H9 (cell line): ENCODE results near the gene DOCK11. TPM values are rescaled to one million over a fixed set of nuclear protein-coding genes. Genes with fewer than 3 reads are reported as not detected.

Source experiments
- DNase-seq: peaks from one replicate; pipeline ENCODE4 v3.0.0-alpha.2; 2017
- H2AFZ ChIP-seq: one replicate; pipeline ENCODE4 v1.6.1; 2013; ENCODE audit warnings: mild to moderate bottlenecking, low read length, control low read depth, moderate library complexity
- H2AK5ac ChIP-seq: 2 replicates; pipeline ENCODE4 v1.6.1; 2013; ENCODE audit warnings: low read length, control low read depth, mixed read lengths; ENCODE audit not compliant: insufficient read length
- H2BK120ac ChIP-seq: one replicate; pipeline ENCODE4 v1.6.1; 2013; ENCODE audit warnings: low read depth, mild to moderate bottlenecking, low read length, control low read depth, inconsistent platforms; ENCODE audit not compliant: poor library complexity, severe bottlenecking
- H2BK12ac ChIP-seq: 2 replicates; pipeline ENCODE4 v1.6.1; 2013; ENCODE audit warnings: low read length, control low read depth, mixed read lengths, low read depth; ENCODE audit not compliant: insufficient read length
- H2BK15ac ChIP-seq: 2 replicates; pipeline ENCODE4 v1.6.1; 2013; ENCODE audit warnings: low read depth, low read length, control low read depth
- H2BK20ac ChIP-seq: one replicate; pipeline ENCODE4 v1.6.1; 2013; ENCODE audit warnings: low read depth, mild to moderate bottlenecking, low read length, control low read depth, inconsistent platforms; ENCODE audit not compliant: poor library complexity, severe bottlenecking
- H2BK5ac ChIP-seq: 2 replicates; pipeline ENCODE4 v1.6.1; 2013; ENCODE audit warnings: low read length, control low read depth, mixed read lengths; ENCODE audit not compliant: insufficient read length
- H3K14ac ChIP-seq: 2 replicates; pipeline ENCODE4 v1.6.1; 2013; ENCODE audit warnings: low read length, control low read depth; ENCODE audit not compliant: insufficient read depth
- H3K18ac ChIP-seq: 2 replicates; pipeline ENCODE4 v1.6.1; 2013; ENCODE audit warnings: low read depth, mild to moderate bottlenecking, mixed read lengths, low read length, control low read depth; ENCODE audit not compliant: insufficient read length
- H3K23ac ChIP-seq: 2 replicates; pipeline ENCODE4 v1.6.1; 2013; ENCODE audit warnings: low read length, control low read depth, mixed read lengths, low read depth; ENCODE audit not compliant: insufficient read length
- H3K23me2 ChIP-seq: 2 replicates; pipeline ENCODE4 v1.6.1; 2013; ENCODE audit warnings: low read depth, mild to moderate bottlenecking, mixed read lengths, low read length, control low read depth; ENCODE audit not compliant: insufficient read length, poor library complexity, severe bottlenecking
- H3K27ac ChIP-seq: 2 replicates; pipeline ENCODE4 v1.5.1; 2013; ENCODE audit warnings: low read length, control low read depth, mixed read lengths, low read depth; ENCODE audit not compliant: insufficient read length
- H3K27me3 ChIP-seq: 2 replicates; pipeline ENCODE4 v1.6.1; 2013; ENCODE audit warnings: low read length, control low read depth, inconsistent platforms; ENCODE audit not compliant: insufficient read depth
- H3K4ac ChIP-seq: 2 replicates; pipeline ENCODE4 v1.6.1; 2013; ENCODE audit warnings: low read depth, mild to moderate bottlenecking, control low read depth, inconsistent platforms, low read length, moderate library complexity
- H3K4me1 ChIP-seq: 2 replicates; pipeline ENCODE4 v1.6.1; 2013; ENCODE audit warnings: low read length, control low read depth, inconsistent platforms; ENCODE audit not compliant: insufficient read depth
- H3K4me2 ChIP-seq: 2 replicates; pipeline ENCODE4 v1.6.1; 2013; ENCODE audit warnings: low read length, control low read depth, mixed read lengths; ENCODE audit not compliant: insufficient read length, insufficient read depth
- H3K56ac ChIP-seq: 2 replicates; pipeline ENCODE4 v1.6.1; 2013; ENCODE audit warnings: low read depth, mild to moderate bottlenecking, mixed read lengths, low read length, control low read depth; ENCODE audit not compliant: insufficient read length
- H3K79me1 ChIP-seq: 2 replicates; pipeline ENCODE4 v1.6.1; 2013; ENCODE audit warnings: low read depth, mild to moderate bottlenecking, moderate library complexity, low read length, control low read depth, inconsistent platforms; ENCODE audit not compliant: insufficient read depth, poor library complexity, severe bottlenecking
- H3K79me2 ChIP-seq: 2 replicates; pipeline ENCODE4 v1.6.1; 2013; ENCODE audit warnings: low read length, control low read depth, inconsistent platforms; ENCODE audit not compliant: insufficient read depth
- H3K9ac ChIP-seq: 2 replicates; pipeline ENCODE4 v1.6.1; 2013; ENCODE audit warnings: low read length, control low read depth, mixed read lengths; ENCODE audit not compliant: insufficient read length; ENCODE audit errors: extremely low read depth
- H3K9me3 ChIP-seq: one replicate; pipeline ENCODE4 v1.6.1; 2013; ENCODE audit warnings: low read depth, low read length, inconsistent platforms; ENCODE audit not compliant: control insufficient read depth
- H3T11ph ChIP-seq: one replicate; pipeline ENCODE4 v1.6.1; 2013; ENCODE audit warnings: mild to moderate bottlenecking, low read length, control low read depth, inconsistent platforms
- H4K20me1 ChIP-seq: one replicate; pipeline ENCODE4 v1.6.1; 2013; ENCODE audit not compliant: control insufficient read depth, insufficient read length, insufficient read depth
- H4K5ac ChIP-seq: 2 replicates; pipeline ENCODE4 v1.6.1; 2013; ENCODE audit warnings: low read depth, mild to moderate bottlenecking, mixed read lengths, low read length, control low read depth; ENCODE audit not compliant: insufficient read length
- H4K8ac ChIP-seq: replicated peaks from 2 replicates; pipeline ENCODE4 v1.6.1; 2013; ENCODE audit warnings: low read length, control low read depth, mixed read lengths, low read depth; ENCODE audit not compliant: insufficient read length
- H4K91ac ChIP-seq: 2 replicates; pipeline ENCODE4 v1.6.1; 2013; ENCODE audit warnings: low read depth, mild to moderate bottlenecking, moderate library complexity, mixed read lengths, low read length, control low read depth; ENCODE audit not compliant: insufficient read length
- H3K27ac Mint-ChIP-seq, 3 experiments: 2 replicates in 2 of 3; 3 replicates in 1 of 3; pipeline ENCODE4 v1.8.0; 2020 to 2021; ENCODE audit warnings: mixed read lengths in 3 of 3, mild to moderate bottlenecking in 1 of 3, moderate library complexity in 1 of 3
- H3K27me3 Mint-ChIP-seq: 2 replicates; pipeline ENCODE4 v1.8.0; 2021; ENCODE audit warnings: low read depth, mild to moderate bottlenecking, moderate library complexity, mixed read lengths
- H3K36me3 Mint-ChIP-seq, 3 experiments: 2 replicates in 2 of 3; 3 replicates in 1 of 3; pipeline ENCODE4 v1.8.0; 2020 to 2021; ENCODE audit warnings: low read depth in 3 of 3, mixed read lengths in 3 of 3; ENCODE audit not compliant: insufficient read depth in 1 of 3
- H3K4me1 Mint-ChIP-seq, 2 experiments: 2 replicates each; pipeline ENCODE4 v1.8.0; 2020; ENCODE audit warnings: mixed read lengths in 2 of 2
- H3K4me3 Mint-ChIP-seq, 2 experiments: 2 replicates in 1 of 2; 3 replicates in 1 of 2; pipeline ENCODE4 v1.8.0; 2020 to 2021; ENCODE audit warnings: mild to moderate bottlenecking in 2 of 2, mixed read lengths in 2 of 2, moderate library complexity in 1 of 2
- H3K9me3 Mint-ChIP-seq, 2 experiments: 2 replicates in 1 of 2; 3 replicates in 1 of 2; pipeline ENCODE4 v1.8.0; 2020; ENCODE audit warnings: mild to moderate bottlenecking in 2 of 2, mixed read lengths in 2 of 2, moderate library complexity in 1 of 2
- CTCF ChIP-seq: fragments of 200-600 bp; sonication (generic); conservative IDR thresholded peaks from 3 replicates; pipeline ENCODE4 v1.8.0; 2021; ENCODE audit warnings: antibody characterized with exemption, mild to moderate bottlenecking
- WGBS: extraction: QIAGEN DNeasy Blood & Tissue Kit; methylation state at CpG from one replicate; pipeline ENCODE4 v1.1.7; 2013; ENCODE audit warnings: missing lambda C conversion rate, low lambda C conversion rate, mixed read lengths; ENCODE audit not compliant: insufficient read length; ENCODE audit errors: extremely low coverage; 5-methylcytosine and 5-hydroxymethylcytosine counted together
- total RNA-seq: library from RNA; stranded (reverse); gene quantifications from 2 replicates; pipeline ENCODE4 v1.2.1, GENCODE V29; 2021

Gene DOCK11
- total RNA-seq, 1 experiment from 2014 or later = 6.2 TPM

GRCh38 chrX:118655561-118656246, 160.1 kb downstream of the DOCK11 start:
- Mint-ChIP-seq H3K36me3 (peaks cover 0 to 4% (median 2%) of the 10 kb centered on the region in 3 experiments; a peak in 3 of 7 replicates), H3K4me3 (no peak overlapping the region), H3K27me3 (no peaks in the 10 kb centered on the region), H3K9me3 (peaks cover 0 to 43% of the 10 kb centered on the region in 2 experiments; a peak in 3 of 5 replicates), H3K4me1 (no peaks in the 10 kb centered on the region), H3K27ac (no peak overlapping the region)
- no peak overlapping the region for H2BK12ac ChIP-seq
- H3K79me1 ChIP-seq = no peaks in the 10 kb centered on the region
- H2BK15ac ChIP-seq = no peak overlapping the region
- H4K91ac ChIP-seq = no peak overlapping the region
- H4K5ac ChIP-seq = no peak overlapping the region
- no peaks in the 10 kb centered on the region for H3K79me2 ChIP-seq
- WGBS = no CpG with 5 or more reads among the region's 4 CpGs
- no peaks in the 10 kb centered on the region for H4K20me1 ChIP-seq
- no peak overlapping the region for H3K4ac ChIP-seq
- H3K23ac ChIP-seq = no peak overlapping the region
- H2BK120ac ChIP-seq = no peak overlapping the region
- no peak overlapping the region for H3K9ac ChIP-seq
- H3K14ac ChIP-seq = no peak overlapping the region
- H3K9me3 ChIP-seq = peaks cover 23% of the 10 kb centered on the region
- H3K4me2 ChIP-seq = no peak overlapping the region
- no peaks in the 10 kb centered on the region for H3K4me1 ChIP-seq
- TF ChIP-seq CTCF = no peak
- H3K56ac ChIP-seq = no peak overlapping the region
- no peak for DNase-seq
- H3K27me3 ChIP-seq = no peaks in the 10 kb centered on the region
- no peak overlapping the region for H4K8ac ChIP-seq
- H3T11ph ChIP-seq = no peak overlapping the region
- H3K18ac ChIP-seq = no peak overlapping the region
- H2AFZ ChIP-seq = no peak overlapping the region
- no peak overlapping the region for H2BK5ac ChIP-seq
- no peak overlapping the region for H2AK5ac ChIP-seq
- H3K23me2 ChIP-seq = no peaks in the 10 kb centered on the region
- no peak overlapping the region for H3K27ac ChIP-seq
- H2BK20ac ChIP-seq = no peak overlapping the region
